Hepatocyte (in vitro differentiated cells): Measurements from ENCODE around the gene PRKCA. TPM values are rescaled to one million over a fixed set of nuclear protein-coding genes. Genes with fewer than 3 reads are reported as not detected.

Experiments
- DNase-seq: peaks from one replicate; pipeline ENCODE4 v3.0.0-alpha.2; 2016; ENCODE audit warnings: low spot score
- H2AFZ ChIP-seq: fragments of 200-600 bp; sonication (generic); 2 replicates; pipeline ENCODE4 v1.6.0; 2016; ENCODE audit warnings: antibody characterized with exemption, mild to moderate bottlenecking
- H3K27ac ChIP-seq: fragments of 200-600 bp; sonication (generic); 2 replicates; pipeline ENCODE4 v1.5.1; 2016; ENCODE audit warnings: mild to moderate bottlenecking
- H3K27me3 ChIP-seq: fragments of 200-600 bp; sonication (generic); 2 replicates; pipeline ENCODE4 v1.6.1; 2016
- H3K36me3 ChIP-seq: fragments of 200-600 bp; sonication (generic); replicated peaks from 2 replicates; pipeline ENCODE4 v1.5.1; 2016; ENCODE audit warnings: low read depth; ENCODE audit not compliant: insufficient read depth
- H3K4me1 ChIP-seq: fragments of 200-600 bp; sonication (generic); 2 replicates; pipeline ENCODE4 v1.5.1; 2016; ENCODE audit warnings: mild to moderate bottlenecking, moderate library complexity; ENCODE audit not compliant: insufficient read depth
- H3K4me2 ChIP-seq: fragments of 200-600 bp; sonication (generic); 2 replicates; pipeline ENCODE4 v1.6.0; 2016
- H3K4me3 ChIP-seq: fragments of 200-600 bp; sonication (generic); 2 replicates; pipeline ENCODE4 v1.5.1; 2016; ENCODE audit warnings: mild to moderate bottlenecking
- H3K79me2 ChIP-seq: fragments of 200-600 bp; sonication (generic); 2 replicates; pipeline ENCODE4 v1.6.0; 2017; ENCODE audit warnings: mild to moderate bottlenecking
- H3K9me2 ChIP-seq: fragments of 200-600 bp; sonication (generic); replicated peaks from 2 replicates; pipeline ENCODE4 v1.6.0; 2017; ENCODE audit warnings: mild to moderate bottlenecking; ENCODE audit not compliant: insufficient read depth
- H3K9me3 ChIP-seq: fragments of 200-600 bp; sonication (generic); 2 replicates; pipeline ENCODE4 v1.5.1; 2016; ENCODE audit warnings: low read depth, mild to moderate bottlenecking
- H4K20me1 ChIP-seq: fragments of 200-600 bp; sonication (generic); 2 replicates; pipeline ENCODE4 v1.6.0; 2016; ENCODE audit warnings: mild to moderate bottlenecking; ENCODE audit not compliant: insufficient read depth, poor library complexity, severe bottlenecking
- EZH2 ChIP-seq: fragments of 200-600 bp; sonication (generic); IDR thresholded peaks from 2 replicates; pipeline ENCODE4 v1.6.1; 2016; ENCODE audit warnings: antibody characterized with exemption, mild to moderate bottlenecking, borderline replicate concordance
- EZH2phosphoT487 ChIP-seq: fragments of 200-600 bp; sonication (generic); IDR thresholded peaks from one replicate; pipeline ENCODE4 v1.6.1; 2018; ENCODE audit warnings: antibody characterized with exemption, mild to moderate bottlenecking, low read depth, moderate library complexity; ENCODE audit not compliant: unreplicated experiment, severe bottlenecking
- WGBS: methylation state at CpG from one replicate; pipeline ENCODE4 v1.1.6; 2016; ENCODE audit warnings: low lambda C conversion rate; ENCODE audit errors: missing lambda C conversion rate; 5-methylcytosine and 5-hydroxymethylcytosine counted together
- polyA plus RNA-seq: library from polyadenylated mRNA; unstranded; fragments of >200 nt; fragmentation: Nextera tagmentation; extraction: Ambion mirVana; gene quantifications from 2 replicates; pipeline ENCODE4 v1.2.1, GENCODE V29; 2016
- total RNA-seq: library from RNA; depleted of rRNA; stranded (reverse); fragments of >200 nt; gene quantifications from 2 replicates; pipeline ENCODE4 v1.2.3, GENCODE V29; 2014
- TF ChIP-seq, protein P1 (sequence below): fragments of 200-600 bp; sonication (generic); IDR thresholded peaks from 2 replicates; pipeline ENCODE4 v1.5.1; 2016; ENCODE audit warnings: antibody characterized with exemption, mild to moderate bottlenecking; ENCODE audit not compliant: poor library complexity

The PRKCA gene
- total and polyA plus RNA-seq, 2 experiments from 2014 or later, result 5.9 to 18.5 TPM

DNA sequence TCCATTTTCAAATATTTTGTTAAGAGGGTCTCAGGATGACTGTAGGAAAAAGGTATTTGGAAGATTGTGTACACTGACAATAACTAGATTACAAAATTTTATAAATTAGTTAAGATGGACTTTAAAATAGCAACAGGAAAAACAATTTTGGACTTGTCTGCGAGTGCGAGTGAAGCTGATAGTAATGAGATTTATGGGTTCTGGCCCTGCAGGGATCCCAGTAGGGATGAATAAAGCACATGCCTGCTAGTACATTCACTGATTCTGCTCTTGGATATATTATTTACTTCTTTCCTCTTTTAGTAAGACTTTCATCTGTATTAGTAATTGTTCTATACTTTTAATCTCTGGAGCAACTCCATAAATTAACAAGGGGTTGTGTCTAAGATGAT, 28.2 kb downstream of the PRKCA start:
- no peaks in the 10 kb centered on the region for H3K9me2 ChIP-seq
- H3K27ac ChIP-seq, result no peak overlapping the region
- H3K79me2 ChIP-seq, result peaks cover 39% of the 10 kb centered on the region
- H3K4me3 ChIP-seq, result no peak overlapping the region
- no peak overlapping the region for H2AFZ ChIP-seq
- H3K4me2 ChIP-seq, result no peak overlapping the region
- DNase-seq, result no peak
- 63% methylated on average over 2 of the region's 2 CpGs for WGBS
- no peaks in the 10 kb centered on the region for H4K20me1 ChIP-seq
- no peaks in the 10 kb centered on the region for H3K27me3 ChIP-seq
- H3K9me3 ChIP-seq, result no peaks in the 10 kb centered on the region
- TF ChIP-seq EZH2phosphoT487 (no peak), EZH2 (no peak)
- TF ChIP-seq, protein P1, sequence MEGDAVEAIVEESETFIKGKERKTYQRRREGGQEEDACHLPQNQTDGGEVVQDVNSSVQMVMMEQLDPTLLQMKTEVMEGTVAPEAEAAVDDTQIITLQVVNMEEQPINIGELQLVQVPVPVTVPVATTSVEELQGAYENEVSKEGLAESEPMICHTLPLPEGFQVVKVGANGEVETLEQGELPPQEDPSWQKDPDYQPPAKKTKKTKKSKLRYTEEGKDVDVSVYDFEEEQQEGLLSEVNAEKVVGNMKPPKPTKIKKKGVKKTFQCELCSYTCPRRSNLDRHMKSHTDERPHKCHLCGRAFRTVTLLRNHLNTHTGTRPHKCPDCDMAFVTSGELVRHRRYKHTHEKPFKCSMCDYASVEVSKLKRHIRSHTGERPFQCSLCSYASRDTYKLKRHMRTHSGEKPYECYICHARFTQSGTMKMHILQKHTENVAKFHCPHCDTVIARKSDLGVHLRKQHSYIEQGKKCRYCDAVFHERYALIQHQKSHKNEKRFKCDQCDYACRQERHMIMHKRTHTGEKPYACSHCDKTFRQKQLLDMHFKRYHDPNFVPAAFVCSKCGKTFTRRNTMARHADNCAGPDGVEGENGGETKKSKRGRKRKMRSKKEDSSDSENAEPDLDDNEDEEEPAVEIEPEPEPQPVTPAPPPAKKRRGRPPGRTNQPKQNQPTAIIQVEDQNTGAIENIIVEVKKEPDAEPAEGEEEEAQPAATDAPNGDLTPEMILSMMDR, result no peak
- H3K36me3 ChIP-seq, result no peaks in the 10 kb centered on the region
- H3K4me1 ChIP-seq, result no peaks in the 10 kb centered on the region

DNA sequence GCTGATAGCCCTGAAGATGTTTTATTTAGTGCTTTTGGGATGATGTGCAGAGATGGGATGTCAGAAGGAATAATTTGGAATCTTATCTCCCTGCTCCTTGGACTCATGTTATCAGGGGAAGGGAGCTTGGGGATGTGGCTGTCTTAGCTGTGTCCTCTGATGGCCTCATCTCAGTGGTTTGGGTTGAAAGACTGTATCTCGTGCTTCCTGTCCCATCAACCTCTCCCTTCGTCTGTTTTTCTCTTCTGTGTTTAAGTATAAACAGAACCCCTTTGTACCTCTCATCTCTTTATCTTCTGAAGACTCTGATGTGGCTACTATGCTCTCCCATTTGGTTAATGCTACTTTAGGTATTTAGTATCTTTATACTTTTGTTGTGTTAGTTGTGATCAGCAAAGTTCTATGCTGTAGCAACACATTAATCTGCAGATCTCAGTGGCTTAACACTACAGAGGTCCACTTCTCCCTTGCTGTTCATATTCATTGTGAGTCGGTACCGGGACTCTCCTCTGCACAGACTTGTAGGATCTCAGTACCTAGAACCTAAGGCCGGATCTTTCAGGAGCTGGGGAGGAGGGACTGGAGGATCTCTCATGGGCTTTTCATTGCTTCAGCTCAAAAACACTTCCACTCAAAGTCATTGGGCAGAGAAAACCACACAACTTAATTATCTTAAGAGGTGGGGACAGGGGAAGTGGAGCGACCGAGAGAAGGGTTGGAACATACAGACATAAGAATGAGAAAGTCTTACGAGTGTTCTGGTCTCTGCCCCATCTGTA, 28.8 kb downstream of the PRKCA start:
- H3K4me1 ChIP-seq, result no peaks in the 10 kb centered on the region
- no peak overlapping the region for H3K4me3 ChIP-seq
- H3K27me3 ChIP-seq, result no peaks in the 10 kb centered on the region
- no peaks in the 10 kb centered on the region for H3K9me2 ChIP-seq
- DNase-seq, result no peak
- H4K20me1 ChIP-seq, result no peaks in the 10 kb centered on the region
- no peak overlapping the region for H2AFZ ChIP-seq
- H3K36me3 ChIP-seq, result no peaks in the 10 kb centered on the region
- H3K9me3 ChIP-seq, result no peaks in the 10 kb centered on the region
- no peak overlapping the region for H3K4me2 ChIP-seq
- TF ChIP-seq EZH2, result no peak
- TF ChIP-seq EZH2phosphoT487, result no peak
- TF ChIP-seq, protein P1, result no peak
- no peak overlapping the region for H3K27ac ChIP-seq
- peaks cover 35% of the 10 kb centered on the region for H3K79me2 ChIP-seq
- 67% methylated on average over 8 of the region's 8 CpGs for WGBS

DNA sequence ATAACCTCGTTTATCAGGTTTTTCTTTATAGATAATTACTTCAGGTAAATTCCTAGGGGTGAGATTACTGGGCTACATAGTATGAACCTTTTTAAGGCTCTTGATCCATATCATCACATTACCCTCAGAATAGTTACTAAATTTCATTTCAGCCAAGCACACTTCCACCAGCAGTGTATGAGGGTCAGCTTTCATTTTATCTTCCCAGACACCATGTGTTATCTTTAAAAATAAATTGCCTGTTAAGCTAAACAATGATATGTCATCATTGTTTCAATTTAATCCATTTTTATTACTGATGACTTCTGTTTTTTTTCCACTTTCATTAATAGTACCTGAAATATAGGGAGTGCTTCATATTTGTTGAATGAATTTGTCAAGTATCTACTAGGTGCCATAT, 33.4 kb downstream of the PRKCA start:
- no peak overlapping the region for H3K27ac ChIP-seq
- no peaks in the 10 kb centered on the region for H3K36me3 ChIP-seq
- H3K4me3 ChIP-seq, result no peak overlapping the region
- no peaks in the 10 kb centered on the region for H4K20me1 ChIP-seq
- peaks cover 43% of the 10 kb centered on the region for H3K79me2 ChIP-seq
- no peak for TF ChIP-seq EZH2phosphoT487
- TF ChIP-seq EZH2, result no peak
- TF ChIP-seq, protein P1, result no peak
- H2AFZ ChIP-seq, result no peak overlapping the region
- 81% methylated on average over 1 of the region's 1 CpG for WGBS
- DNase-seq, result no peak
- no peaks in the 10 kb centered on the region for H3K9me2 ChIP-seq
- no peaks in the 10 kb centered on the region for H3K27me3 ChIP-seq
- H3K4me1 ChIP-seq, result peaks cover 5% of the 10 kb centered on the region
- H3K4me2 ChIP-seq, result no peak overlapping the region
- H3K9me3 ChIP-seq, result no peaks in the 10 kb centered on the region
